Measurements from ENCODE around the gene KLHL6. TPM values are rescaled to one million over a fixed set of nuclear protein-coding genes. Genes with fewer than 3 reads are reported as not detected.

KLHL6 gene
- total and polyA plus RNA-seq, 2 of the 13 experiments (the other 11 are each of a cell fraction or from before 2014, with no cell fraction given): not detected

DNA sequence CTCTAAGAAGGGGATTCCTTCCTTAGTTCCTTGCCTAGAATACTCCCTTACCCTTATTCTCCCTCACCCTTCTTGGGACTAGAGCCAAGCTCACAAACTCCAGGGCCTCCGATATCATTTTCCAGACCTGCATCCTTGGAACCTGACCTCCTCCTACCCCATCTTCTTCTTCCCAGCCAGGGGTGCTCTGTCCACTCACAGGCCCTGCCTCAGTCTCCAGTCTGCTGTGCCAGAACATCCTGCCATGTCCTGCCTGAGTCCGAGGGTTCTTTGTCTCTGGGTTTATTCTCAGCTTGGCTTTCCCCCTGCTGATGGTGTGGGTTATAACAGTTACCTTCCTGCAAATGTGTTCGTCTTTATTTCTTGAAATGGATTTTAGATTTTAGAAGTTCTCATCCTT is 67.2 kb downstream of the KLHL6 start (continued):
- TF ChIP-seq, protein P1, sequence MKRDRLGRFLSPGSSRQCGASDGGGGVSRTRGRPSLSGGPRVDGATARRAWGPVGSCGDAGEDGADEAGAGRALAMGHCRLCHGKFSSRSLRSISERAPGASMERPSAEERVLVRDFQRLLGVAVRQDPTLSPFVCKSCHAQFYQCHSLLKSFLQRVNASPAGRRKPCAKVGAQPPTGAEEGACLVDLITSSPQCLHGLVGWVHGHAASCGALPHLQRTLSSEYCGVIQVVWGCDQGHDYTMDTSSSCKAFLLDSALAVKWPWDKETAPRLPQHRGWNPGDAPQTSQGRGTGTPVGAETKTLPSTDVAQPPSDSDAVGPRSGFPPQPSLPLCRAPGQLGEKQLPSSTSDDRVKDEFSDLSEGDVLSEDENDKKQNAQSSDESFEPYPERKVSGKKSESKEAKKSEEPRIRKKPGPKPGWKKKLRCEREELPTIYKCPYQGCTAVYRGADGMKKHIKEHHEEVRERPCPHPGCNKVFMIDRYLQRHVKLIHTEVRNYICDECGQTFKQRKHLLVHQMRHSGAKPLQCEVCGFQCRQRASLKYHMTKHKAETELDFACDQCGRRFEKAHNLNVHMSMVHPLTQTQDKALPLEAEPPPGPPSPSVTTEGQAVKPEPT (CRISPR knock-in tag; IDR thresholded peaks at IDR 0.05; ENCODE audit: low read depth): no peak
- TF ChIP-seq PTBP1 (IDR thresholded peaks at IDR 0.05; ENCODE audit: low read depth, low read length, poor library complexity, severe bottlenecking): no peak
- no peak for TF ChIP-seq ELF1 (CRISPR knock-in tag; IDR thresholded peaks at IDR 0.05)

DNA sequence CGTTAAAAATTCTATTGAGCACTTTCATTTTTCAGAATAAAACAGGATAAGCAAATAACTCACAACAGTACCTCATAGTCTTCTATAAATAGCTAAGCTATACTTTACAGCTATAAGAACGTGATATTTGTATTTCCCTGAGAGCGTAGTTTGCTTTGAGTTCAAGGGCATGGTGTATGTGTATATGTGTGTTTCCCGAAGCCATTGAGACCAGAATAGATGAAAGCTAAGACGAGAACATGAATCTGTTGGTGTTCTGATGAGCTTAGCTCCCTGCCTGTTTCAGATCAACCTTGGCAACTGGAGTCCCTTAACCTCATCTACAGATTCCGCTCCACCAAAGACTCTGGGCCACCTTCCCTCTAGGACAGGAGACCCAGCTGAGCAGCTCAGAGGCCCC is 67.6 kb downstream of the KLHL6 start:
- TF ChIP-seq, protein P2, sequence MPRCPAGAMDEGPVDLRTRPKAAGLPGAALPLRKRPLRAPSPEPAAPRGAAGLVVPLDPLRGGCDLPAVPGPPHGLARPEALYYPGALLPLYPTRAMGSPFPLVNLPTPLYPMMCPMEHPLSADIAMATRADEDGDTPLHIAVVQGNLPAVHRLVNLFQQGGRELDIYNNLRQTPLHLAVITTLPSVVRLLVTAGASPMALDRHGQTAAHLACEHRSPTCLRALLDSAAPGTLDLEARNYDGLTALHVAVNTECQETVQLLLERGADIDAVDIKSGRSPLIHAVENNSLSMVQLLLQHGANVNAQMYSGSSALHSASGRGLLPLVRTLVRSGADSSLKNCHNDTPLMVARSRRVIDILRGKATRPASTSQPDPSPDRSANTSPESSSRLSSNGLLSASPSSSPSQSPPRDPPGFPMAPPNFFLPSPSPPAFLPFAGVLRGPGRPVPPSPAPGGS (CRISPR knock-in tag; IDR thresholded peaks at IDR 0.05): no peak
- no peak for TF ChIP-seq TOPORS (CRISPR knock-in tag; IDR thresholded peaks at IDR 0.05)
- TF ChIP-seq PAX8 (CRISPR knock-in tag; IDR thresholded peaks at IDR 0.05; ENCODE audit: borderline replicate concordance): no peak
- TF ChIP-seq, protein P3, sequence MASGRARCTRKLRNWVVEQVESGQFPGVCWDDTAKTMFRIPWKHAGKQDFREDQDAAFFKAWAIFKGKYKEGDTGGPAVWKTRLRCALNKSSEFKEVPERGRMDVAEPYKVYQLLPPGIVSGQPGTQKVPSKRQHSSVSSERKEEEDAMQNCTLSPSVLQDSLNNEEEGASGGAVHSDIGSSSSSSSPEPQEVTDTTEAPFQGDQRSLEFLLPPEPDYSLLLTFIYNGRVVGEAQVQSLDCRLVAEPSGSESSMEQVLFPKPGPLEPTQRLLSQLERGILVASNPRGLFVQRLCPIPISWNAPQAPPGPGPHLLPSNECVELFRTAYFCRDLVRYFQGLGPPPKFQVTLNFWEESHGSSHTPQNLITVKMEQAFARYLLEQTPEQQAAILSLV (CRISPR knock-in tag; IDR thresholded peaks at IDR 0.05; ENCODE audit: borderline replicate concordance): no peak
- TF ChIP-seq ZNF496 (CRISPR knock-in tag; IDR thresholded peaks at IDR 0.05; ENCODE audit: insufficient replicate concordance): no peak
- TF ChIP-seq BCL6 (CRISPR knock-in tag; IDR thresholded peaks at IDR 0.05): peak; percentile 78
- TF ChIP-seq ZZZ3 (CRISPR knock-in tag; IDR thresholded peaks at IDR 0.05; ENCODE audit: borderline replicate concordance): no peak
- TF ChIP-seq RARA (CRISPR knock-in tag; IDR thresholded peaks at IDR 0.05): peak; percentile 69
- no peak for FAIRE-seq
- no peak for DNase-seq (ENCODE audit: low spot score)
- peak; percentile 24; the same call in 1 of the 3 replicates for ATAC-seq
- in situ Hi-C loops (cut with HindIII; ENCODE audit: extremely low pct_ligation_motif_present, low pct_unique_long_range_greater_than_20kb): loop anchor here (10.0 kb wide), 1 partner anchor 277 kb away; no protein-coding TSS in a partner anchor
- ChIA-PET CTCF (ENCODE audit: low intra/inter-chr PET ratio, low total read pairs) (no interaction called here), POLR2A (no interaction called here)
- no peak overlapping the region for H3K4me2 ChIP-seq (ENCODE audit: low read depth, low read length)
- H3K27me3 ChIP-seq (ENCODE audit: control insufficient read depth in 1 of 2, insufficient read depth in 2 of 2, low read length in 2 of 2): peaks cover 0 to 9% of the 10 kb centered on the region in 2 experiments; a peak in 1 of 5 replicates
- H2AFZ ChIP-seq (ENCODE audit: low read length): no peak overlapping the region
- intact Hi-C loops (cut with micrococcal nuclease; ENCODE audit: unreplicated experiment): no loop called here
- WGBS (ENCODE audit: low lambda C conversion rate): 10% methylated on average over 6 of the region's 6 CpGs
- H3K27ac ChIP-seq (ENCODE audit: extremely low read length, insufficient read depth, low read length): no peak overlapping the region
- no peaks in the 10 kb centered on the region for H3K36me3 ChIP-seq (replicated peaks in 1 of 2; ENCODE audit: control insufficient read depth in 1 of 2, insufficient read depth in 2 of 2, low read length in 2 of 2)
- H3K79me2 ChIP-seq (ENCODE audit: insufficient read depth, low read length): no peaks in the 10 kb centered on the region
- H3K4me1 ChIP-seq (ENCODE audit: insufficient read depth, low read length): peaks cover 10% of the 10 kb centered on the region; the same call in 1 of the 2 replicates
- no peak overlapping the region for H3K4me3 ChIP-seq (replicated peaks in 1 of 3; ENCODE audit: insufficient read depth in 1 of 3, low read depth in 2 of 3, low read length in 3 of 3)
- H4K20me1 ChIP-seq (ENCODE audit: insufficient read depth, low read length): no peaks in the 10 kb centered on the region
- H3K9me3 ChIP-seq (ENCODE audit: low read length): no peaks in the 10 kb centered on the region
- no TSS peak for BruUV-seq (replicated peaks)
- no peak overlapping the region for H3K9ac ChIP-seq (ENCODE audit: insufficient read depth, low read depth, low read length)

All from HepG2 (cell line).